Measurements from ENCODE around the gene IGF2BP3.
"Not testable (repeated sequence)": the region's sequence is repeated elsewhere in the genome, so short reads cannot be mapped to it uniquely, and the experiment has no call there.

IGF2BP3 gene

DNA sequence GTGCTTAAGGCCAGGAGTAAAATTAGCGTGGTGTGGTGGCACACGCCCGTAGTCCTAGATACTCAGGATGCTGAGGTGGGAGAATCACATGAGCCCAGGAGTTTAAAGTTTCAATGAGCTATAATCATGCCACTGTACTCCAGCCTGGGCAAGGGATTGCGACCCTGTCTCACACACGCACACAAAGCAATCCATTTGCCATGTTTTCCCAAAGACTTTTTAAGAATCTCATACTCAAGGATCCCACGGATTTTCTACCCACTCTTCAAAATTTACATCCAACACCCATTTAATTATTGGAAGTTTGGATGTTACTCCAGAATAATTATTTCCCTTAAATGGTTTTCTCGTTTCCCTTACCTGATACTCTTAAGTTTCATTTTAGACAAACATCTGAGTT, 47.9 kb downstream of the IGF2BP3 start:
- no peak for DNase-seq (ENCODE audit: low spot score)

DNA sequence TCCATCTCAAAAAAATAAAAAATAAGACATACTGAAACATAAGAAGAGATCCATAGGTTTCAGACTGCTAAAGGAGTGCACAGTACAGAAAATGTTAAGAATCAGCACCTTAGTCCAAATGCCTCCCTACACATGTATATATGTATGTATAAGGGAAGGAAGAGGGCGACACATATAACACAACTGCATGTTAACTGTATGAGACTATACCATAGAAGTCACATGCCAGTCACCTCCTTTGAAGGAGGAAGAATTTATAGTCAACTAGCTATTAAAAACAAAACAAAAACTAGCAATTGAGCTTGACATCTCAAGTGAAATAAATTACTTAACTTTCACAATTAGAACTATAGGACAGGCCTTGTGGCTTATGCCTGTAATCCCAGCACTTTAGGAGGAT, 50.4 kb downstream of the IGF2BP3 start:
- DNase-seq (ENCODE audit: low spot score) = no peak

DNA sequence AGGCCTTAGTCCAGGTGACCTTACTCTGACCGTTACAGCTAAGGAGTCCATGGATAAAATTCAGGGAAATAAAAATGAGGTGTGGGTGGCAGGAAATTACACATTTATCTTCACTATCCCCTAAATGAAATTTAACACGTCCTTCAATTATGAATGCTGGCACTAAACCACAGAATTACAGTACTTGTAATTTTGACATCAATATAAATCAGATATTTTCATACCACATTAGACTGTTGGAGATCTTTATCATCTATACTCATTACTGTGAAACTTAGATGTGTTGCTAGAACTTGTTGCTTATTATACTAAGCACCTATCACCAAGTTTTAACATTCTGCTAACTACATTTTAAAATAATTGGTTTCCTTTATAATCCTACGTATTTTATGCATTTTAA, 51.1 kb downstream of the IGF2BP3 start:
- DNase-seq (ENCODE audit: low spot score) = no peak

DNA sequence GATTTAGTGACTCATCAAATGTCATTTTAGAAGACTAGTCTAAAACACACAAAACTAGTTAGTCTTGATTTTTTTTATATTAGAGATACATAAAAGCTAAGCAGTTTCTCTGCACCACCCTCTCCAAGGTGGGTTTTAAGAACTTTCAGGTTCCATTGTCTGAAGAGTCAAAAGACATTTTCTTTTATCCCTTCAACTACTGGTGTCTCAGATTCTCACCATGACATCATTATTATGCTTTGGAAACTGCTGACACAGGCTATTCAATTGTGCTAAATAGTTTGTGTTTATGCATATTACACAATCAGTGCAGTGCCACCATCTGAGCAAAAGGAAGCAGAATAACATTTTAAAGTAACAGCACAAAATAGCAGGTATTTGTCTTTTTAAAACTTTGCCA, 52.2 kb downstream of the IGF2BP3 start:
- DNase-seq (ENCODE audit: low spot score) = no peak

DNA sequence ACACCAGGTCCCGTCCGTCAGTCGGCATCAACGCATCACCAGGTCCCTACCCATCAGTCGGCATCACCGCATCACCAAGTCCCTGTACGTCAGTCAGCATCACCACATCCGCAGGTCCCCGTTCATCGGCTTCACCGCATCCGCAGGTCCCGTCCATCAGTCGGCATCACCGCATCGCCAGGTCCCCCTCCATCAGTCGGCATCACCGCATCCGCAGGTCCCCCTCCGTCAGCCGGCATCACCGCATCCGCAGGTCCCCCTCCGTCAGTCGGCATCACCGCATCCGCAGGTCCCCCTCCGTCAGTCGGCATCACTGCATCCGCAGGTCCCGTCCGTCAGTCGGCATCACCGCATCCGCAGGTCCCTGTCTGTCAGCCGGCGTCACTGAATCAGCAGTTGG, 55.1 kb downstream of the IGF2BP3 start:
- DNase-seq (ENCODE audit: low spot score) = no peak

DNA sequence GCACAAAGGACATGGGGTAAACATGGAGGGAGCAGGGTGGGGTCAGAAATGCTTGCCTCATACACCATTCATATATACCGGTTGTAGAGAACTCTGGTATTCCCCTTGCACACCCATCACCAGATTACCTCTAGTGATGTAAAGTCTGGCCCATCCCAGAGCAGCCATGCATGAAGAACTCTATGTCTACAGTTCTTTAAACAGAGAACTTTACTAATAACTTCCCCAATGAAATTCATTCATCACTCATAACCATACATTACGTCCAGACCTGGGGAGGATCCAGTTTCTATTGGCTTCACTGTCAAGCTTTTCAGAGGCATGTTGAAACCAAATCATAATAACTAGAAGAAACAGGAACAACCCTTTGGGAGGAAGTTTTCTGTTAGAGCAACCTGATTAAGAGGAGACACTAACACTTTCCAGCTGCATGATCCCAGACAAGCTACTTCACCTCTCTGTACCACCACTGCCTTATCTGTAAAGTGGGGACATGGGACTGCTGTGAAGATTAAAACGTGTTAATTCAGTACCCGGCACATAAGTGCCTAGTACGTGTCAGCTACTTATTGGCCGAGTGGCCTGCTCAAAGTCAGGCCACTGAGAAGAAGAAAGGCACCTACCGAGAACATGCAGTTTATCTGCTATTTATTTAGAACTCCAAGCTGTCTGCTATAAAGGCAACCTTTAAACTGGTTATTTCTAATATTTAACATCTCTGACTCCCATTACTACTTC, 59.7 kb downstream of the IGF2BP3 start:
- DNase-seq (ENCODE audit: low spot score) = no peak

DNA sequence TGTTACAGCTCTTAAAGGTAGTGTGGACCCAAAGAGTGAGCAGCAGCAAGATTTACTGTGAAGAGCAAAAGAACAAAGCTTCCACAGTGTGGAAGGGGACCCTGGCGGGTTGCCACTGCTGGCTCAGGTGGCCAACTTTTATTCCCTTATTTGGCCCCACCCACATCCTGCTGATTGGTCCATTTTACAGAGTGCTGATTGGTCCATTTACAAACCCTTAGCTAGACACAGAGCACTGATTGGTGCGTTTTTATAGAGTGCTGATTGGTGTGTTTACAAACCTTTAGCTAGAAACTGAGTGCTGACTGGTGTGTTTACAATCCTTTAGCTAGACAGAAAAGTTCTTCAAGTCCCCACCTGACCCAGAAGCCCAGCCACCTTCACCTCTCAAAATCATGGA, 63.7 kb downstream of the IGF2BP3 start:
- not testable (repeated sequence) for DNase-seq (ENCODE audit: low spot score)

DNA sequence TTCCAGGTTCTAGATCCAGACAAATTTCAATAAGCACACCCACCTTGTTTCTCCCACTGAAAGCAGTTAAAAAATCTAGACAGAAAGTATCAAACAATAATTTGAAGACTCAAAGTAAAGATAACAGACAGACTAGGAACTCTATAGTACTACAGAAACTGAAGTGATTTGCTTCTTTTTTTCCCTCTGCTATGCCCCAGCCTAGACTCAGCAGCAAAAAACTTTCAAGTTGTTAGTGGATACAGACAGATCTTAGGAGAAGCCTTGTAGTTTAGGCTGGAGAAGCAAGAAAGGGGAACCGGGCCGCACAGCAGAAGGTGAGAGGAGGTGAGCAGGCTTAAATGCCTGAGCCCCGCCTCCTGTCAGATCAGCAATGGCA, 65.1 kb downstream of the IGF2BP3 start:
- no peak for DNase-seq (ENCODE audit: low spot score)

DNA sequence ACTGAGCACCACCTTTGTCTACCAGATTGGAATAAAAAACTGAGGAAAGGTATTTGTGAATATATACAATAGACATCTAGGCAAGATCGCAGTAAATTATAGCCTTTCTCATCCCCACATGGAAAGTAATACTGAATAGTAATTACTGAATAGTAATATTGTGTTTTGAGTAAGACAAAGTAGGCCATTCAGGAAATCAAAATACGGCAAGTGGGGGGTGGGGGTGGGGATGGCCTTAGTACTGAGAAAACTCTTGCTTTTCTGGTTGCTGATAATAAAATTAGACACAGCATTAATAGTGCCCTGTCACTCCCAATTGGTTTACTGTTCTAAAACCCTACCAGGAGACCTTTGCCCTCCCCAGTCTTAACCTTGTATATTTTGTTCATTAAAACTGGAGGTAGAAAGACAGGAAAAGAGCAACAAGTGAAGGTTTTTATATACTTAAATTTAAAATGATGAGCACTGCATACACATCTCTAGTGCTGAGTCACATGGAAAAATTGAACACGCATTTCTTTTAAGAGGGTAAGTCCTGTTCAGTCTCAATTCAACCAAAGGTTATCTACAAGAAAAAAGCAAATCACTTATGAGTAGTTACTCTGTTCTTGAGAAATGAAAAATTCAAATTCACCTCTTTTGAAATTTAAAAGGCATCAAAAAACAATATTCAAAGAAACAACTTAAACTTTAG, 65.6 kb downstream of the IGF2BP3 start:
- no peak for DNase-seq (ENCODE audit: low spot score)

DNA sequence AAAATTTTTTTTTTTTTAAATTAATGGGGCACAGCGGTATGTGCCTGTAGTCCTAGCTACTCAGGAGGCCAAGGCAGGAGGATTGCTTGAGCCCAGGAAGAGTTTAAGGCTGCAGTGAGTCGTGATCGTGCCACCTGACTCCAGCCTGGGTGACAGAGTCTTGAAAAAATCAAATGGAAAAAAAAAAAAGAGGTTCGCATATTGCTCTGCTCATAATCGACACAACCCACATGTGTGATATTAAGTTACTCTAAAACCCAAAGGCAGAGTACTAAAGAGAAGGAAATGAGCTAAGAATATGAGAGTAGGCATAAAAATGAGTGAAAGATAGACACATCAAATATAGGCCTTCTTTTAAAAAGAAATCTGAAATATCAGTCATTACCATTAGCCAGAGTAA, 66.3 kb downstream of the IGF2BP3 start:
- DNase-seq (ENCODE audit: low spot score) = no peak

DNA sequence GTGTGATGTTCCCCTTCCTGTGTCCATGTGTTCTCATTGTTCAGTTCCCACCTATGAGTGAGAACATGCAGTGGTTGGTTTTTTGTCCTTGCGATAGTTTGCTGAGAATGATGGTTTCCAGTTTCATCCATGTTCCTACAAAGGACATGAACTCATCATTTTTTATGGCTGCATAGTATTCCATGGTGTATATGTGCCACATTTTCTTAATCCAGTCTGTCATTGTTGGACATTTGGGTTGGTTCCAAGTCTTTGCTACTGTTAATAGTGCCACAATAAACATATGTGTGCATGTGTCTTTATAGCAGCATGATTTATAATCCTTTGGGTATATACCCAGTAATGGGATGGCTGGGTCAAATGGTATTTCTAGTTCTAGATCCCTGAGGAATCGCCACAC, 72.2 kb downstream of the IGF2BP3 start:
- DNase-seq (ENCODE audit: low spot score) = not testable (repeated sequence)

DNA sequence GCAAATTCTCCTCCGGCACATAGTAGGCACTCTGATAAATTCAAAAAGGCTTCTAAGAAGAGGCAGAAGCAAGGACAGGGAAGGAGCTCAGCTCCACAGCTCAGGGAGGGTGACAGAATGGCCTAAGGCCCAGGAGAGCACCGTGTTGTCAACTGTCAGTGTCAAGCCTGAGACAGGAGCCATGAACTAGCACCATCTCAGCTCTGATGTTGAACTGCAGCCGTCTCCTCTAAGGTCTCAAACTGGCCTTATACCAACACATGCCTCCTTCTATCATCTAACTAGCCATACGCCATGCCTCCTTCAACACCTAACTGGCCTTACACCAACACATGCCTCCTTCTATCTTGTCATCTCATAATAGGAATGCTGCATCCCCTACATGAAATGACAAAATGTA, 73.0 kb downstream of the IGF2BP3 start:
- no peak for DNase-seq (ENCODE audit: low spot score)

DNA sequence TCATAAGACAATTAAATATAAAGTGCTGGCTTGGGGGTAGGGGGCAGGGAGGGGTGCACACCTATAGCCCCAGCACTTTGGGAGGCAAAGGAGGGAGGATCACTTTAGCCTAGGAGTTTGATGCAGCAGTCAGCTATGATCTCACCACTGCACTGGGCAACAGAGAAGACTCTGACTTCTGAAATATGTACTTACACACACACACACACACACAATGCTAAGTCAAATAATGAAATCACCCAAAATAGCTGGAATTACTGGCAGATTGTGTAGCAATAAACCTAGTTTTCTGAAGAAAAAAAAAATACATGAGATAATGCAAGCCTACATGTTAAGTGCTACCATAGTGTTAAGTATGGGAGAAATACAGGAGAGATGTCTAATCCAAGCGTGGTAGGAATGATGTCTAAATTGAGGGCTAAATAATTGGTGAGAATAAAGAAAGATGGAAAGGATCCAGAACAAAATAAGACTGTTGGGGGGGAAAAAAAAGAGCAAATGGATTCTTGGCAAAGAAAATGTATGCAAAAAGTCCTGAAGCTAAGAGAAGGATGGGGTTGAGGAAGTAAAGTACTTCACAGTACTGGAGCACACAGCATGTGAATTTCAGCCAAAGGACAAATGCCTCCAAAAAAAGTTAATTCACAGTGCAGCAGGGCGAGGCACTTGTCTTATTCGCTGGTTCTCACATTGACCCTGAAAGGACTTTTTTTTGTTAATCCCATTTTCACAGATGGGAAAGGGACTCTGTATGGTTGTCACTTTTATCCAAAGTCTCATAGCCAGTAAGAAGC, 73.9 kb downstream of the IGF2BP3 start:
- DNase-seq (ENCODE audit: low spot score) = no peak

DNA sequence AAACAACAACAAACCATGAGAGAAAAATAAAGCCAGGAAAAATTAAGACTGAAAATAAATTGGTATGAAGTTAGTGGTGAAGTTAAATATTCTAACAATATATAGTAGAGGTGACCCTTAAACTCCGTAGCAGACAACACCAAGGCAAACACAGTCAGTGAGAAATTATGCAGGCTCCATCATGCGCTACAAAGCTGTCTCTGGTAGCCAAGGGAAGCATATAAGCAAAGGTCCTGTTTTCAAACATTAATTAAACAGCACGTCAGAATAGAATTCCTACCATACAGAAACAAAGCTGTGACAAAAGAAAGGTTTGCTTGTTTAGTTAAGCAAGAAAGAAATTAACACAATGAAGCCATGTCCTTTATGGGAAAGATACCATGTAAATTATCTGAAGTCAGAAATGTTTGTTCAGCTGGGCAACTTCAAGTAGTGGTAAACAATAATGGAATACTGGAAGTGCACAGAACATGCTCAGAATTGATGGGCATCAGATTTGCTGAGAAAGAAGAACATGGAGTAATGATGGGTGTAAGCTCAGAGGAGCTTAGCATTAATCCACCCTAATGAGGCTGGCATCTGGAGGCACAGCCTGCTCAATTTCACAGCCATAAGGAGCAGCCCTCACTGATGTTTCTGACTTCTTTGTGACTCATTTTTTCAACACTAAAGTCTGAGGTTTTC, 75.7 kb downstream of the IGF2BP3 start:
- DNase-seq (ENCODE audit: low spot score) = no peak

DNA sequence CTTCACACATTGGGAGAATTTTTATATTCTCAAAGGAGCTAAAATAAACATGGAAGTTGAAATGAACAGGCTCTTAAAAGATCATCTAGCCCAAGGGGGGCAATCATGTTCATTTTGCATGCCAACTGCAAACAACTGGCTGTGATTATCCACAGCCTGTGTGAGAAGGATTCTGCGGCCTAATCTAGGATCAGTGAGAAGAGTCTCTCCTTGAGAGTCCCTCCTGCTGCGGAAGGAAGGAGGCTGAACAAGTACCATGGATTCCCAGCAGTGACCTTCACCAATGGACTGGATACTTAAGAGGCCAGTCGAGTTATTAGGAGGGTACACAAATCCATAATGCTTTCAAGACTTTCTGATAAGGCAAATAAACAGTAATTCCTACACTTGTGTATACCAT, 76.7 kb downstream of the IGF2BP3 start:
- DNase-seq (ENCODE audit: low spot score) = no peak

DNA sequence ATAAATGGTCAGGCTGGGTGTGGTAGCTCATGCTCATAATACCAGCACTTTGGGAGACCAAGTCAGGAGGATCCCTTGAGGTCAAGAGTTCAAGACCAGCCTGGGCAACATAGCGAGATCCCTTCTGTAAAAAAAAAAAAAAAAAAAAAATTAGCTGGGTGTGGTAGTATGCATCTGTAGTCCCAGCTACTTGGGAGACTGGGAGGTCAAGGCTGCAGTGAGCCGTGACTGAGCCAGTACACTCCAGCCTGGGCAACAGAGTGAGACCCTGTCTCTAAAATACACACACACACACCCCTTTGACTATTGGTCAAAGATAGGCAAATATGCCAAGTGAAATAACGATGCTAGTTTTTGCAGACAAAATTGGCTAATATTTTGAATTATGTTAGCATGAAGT, 80.6 kb downstream of the IGF2BP3 start:
- no peak for DNase-seq (ENCODE audit: low spot score)

DNA sequence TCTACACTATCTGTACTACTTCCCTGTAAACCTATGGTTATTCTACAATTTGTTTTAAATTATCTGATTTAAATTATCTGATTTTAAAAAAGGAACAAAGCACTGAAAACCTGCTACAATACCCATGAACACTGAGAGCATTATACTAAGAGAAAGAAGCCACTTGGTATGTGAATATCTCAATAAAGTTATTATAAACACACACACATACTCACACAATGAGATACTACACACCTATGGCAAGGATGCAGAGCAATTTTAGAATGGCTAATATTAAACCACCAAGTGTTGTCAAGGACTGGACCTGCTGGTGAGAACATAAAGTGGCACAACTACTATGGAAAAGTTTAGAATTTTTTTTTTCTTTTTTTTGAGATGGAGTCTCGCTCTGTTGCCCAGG, 82.7 kb downstream of the IGF2BP3 start:
- DNase-seq (ENCODE audit: low spot score) = no peak

DNA sequence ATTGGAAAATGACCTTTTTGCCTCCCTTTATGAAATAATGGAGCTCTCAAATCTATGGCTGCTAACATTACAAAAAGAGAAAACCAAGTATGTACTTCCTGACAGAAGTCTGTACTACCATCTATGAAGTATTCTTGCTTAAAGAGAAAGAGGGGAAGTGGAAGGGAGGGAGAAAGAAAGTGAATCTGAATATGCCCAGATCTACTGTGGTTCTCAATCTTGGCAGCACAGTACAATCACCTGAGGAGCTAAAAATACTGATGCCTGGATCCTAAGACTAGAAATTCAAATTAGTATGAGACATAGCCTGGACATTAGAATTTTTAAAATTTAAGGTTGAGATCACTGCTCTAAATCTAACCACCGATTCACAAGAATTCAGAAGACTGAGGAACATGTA, 85.2 kb downstream of the IGF2BP3 start:
- DNase-seq (ENCODE audit: low spot score) = no peak

DNA sequence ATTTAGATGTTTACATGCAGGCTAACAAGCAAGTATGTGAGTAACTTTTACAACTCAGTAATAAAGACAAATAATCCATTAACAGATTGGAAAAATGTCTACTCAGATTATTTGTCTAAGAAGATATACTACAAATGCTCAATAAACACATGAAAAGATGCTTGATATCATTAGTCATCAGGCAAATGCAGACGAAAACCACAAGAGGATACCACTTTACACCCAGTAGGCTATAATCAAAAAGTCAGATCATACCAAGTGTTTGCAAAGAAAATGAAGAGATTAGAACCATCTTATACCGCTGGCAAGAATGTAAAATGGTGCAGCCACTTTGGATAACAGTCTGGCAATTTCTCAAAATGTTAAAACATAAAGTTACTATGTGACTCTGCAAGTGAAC, 87.1 kb downstream of the IGF2BP3 start:
- no peak for DNase-seq (ENCODE audit: low spot score)

DNA sequence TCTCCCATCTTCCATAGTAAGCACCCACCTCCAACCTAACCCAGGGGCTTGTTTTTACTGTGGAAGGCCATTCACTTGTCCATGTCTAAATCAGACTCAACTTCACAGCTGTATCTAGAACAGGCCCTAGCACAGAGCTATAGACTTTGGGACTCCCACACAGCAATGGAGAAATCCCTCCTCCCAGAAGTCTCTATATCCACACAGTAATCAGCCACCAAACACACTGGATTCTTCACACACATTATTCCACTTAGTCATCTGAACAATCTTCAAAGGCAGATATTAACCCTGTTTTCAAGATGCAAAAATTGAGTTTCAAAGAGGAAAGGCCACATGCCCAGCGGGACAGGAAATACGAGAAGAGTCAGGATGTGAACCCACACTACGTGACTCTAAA, 89.3 kb downstream of the IGF2BP3 start:
- no peak for DNase-seq (ENCODE audit: low spot score)

DNA sequence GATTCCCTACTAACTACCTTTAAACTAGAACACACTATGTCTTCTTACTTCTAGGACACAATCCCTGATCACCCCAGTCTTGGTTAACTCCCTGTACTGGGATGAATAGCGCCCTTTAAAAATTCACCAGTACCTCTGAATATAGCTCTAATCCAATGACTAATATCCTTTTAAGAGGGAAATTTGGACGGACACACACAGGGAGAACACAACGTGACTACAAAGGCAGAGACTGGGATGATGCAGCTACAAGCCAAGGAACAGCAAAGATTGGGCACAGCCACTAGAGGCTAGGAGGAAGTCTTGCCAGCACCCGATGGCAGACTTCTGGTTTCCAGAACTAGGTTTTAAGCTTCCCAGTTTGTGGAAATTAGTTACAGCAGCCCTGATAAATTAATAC, 89.7 kb downstream of the IGF2BP3 start:
- DNase-seq (ENCODE audit: low spot score) = no peak

DNA sequence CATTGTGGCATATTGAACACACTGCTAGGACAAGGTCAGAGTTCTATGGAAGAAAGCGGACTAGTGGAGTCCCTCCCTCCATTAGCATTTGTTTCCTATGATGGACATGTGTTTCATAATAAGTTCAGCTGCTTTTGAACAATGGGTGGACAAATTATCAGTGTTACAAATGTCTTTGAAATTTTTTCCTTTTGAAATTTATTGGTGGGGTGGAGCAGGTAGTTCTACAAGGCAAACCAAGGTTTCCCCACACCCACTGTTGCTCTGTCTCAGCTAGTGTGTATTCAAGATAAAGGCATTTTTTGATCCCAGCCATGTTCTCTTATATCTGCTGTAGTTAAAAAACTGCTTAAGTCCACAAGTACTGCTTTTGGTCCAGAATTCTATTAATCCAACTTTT, 91.3 kb downstream of the IGF2BP3 start:
- no peak for DNase-seq (ENCODE audit: low spot score)

DNA sequence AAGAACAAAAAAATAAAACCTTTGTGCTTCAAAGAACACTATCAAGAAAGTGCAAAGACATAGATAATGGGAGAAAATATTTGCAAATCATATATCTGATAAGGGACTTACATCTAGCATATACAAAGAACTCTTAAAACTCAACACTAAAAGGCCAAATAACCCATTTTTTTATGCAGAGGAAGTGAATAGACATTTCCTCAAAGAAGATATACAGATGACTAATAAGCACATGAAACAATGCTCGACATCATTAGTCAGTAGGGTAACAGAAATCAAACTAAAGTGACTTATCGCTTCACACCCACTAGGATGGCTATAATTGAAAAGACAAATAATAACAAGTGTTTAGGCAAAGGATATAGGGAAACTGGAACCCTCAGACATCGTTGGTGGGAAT, 93.2 kb downstream of the IGF2BP3 start:
- DNase-seq (ENCODE audit: low spot score) = no peak
